ENCODE results near the gene CBLN2.

The CBLN2 gene

GRCh38 chr18:72581976-72582375 is 37.8 kb upstream of the CBLN2 start:
- TF ChIP-seq CTCF (IDR thresholded peaks at IDR 0.05; ENCODE audit: low read length) (no peak), EZH2phosphoT487 (IDR thresholded peaks at IDR 0.05; ENCODE audit: low read length) (no peak), EZH2 (optimal IDR thresholded peaks at IDR 0.05; ENCODE audit: low read depth, low read length) (no peak)
- Histone ChIP-seq H3K9ac (ENCODE audit: low read length) (no peak overlapping the region), H3K4me2 (ENCODE audit: low read depth, low read length) (no peak overlapping the region), H3K4me3 (ENCODE audit: low read length) (no peak overlapping the region), H3K9me3 (replicated peaks; ENCODE audit: insufficient read depth, low read length) (no peaks in the 10 kb centered on the region), H3K79me2 (ENCODE audit: low read length) (no peaks in the 10 kb centered on the region), H3K27me3 (replicated peaks; ENCODE audit: insufficient read depth, low read length) (no peaks in the 10 kb centered on the region), H4K20me1 (ENCODE audit: insufficient read depth, low read length) (no peaks in the 10 kb centered on the region), H3K27ac (ENCODE audit: low read length) (no peak overlapping the region), H3K9me2 (replicated peaks; ENCODE audit: insufficient read depth, low read length) (no peaks in the 10 kb centered on the region), H3K36me3 (replicated peaks; ENCODE audit: insufficient read depth, low read length) (no peaks in the 10 kb centered on the region), H3K4me1 (ENCODE audit: low read length) (no peaks in the 10 kb centered on the region), H2AFZ (ENCODE audit: low read length) (no peak overlapping the region), H3F3A (ENCODE audit: insufficient read depth, low read length) (no peaks in the 10 kb centered on the region)
- no peak for DNase-seq

DNA sequence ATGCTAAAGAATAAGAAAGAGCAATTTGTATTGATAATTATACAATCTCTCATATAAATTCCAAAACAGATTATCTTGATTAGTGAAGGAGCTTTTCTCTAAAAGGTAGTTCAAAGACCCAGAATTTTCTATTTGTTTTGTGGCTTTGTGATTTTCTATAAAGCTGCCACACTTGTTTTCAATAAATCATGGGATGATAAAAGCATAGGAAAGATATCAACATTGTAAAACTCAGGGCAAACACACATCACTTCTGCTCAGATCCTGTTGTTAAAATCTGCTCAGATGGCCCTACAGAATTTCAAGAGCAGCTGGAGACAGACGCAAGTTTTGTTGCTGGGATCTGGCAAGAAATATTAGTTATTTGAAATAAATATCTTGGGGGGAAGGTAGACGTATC is 28.8 kb upstream of the CBLN2 start:
- H3K27me3 ChIP-seq (replicated peaks; ENCODE audit: insufficient read depth, low read length): no peaks in the 10 kb centered on the region
- no peak overlapping the region for H2AFZ ChIP-seq (ENCODE audit: low read length)
- H3K9me3 ChIP-seq (replicated peaks; ENCODE audit: insufficient read depth, low read length): no peaks in the 10 kb centered on the region
- TF ChIP-seq CTCF (IDR thresholded peaks at IDR 0.05; ENCODE audit: low read length) (no peak), EZH2 (optimal IDR thresholded peaks at IDR 0.05; ENCODE audit: low read depth, low read length) (no peak), EZH2phosphoT487 (IDR thresholded peaks at IDR 0.05; ENCODE audit: low read length) (no peak)
- H3K9ac ChIP-seq (ENCODE audit: low read length): no peak overlapping the region
- no peaks in the 10 kb centered on the region for H3K9me2 ChIP-seq (replicated peaks; ENCODE audit: insufficient read depth, low read length)
- H3K4me3 ChIP-seq (ENCODE audit: low read length): no peak overlapping the region
- no peak for DNase-seq
- H3K4me1 ChIP-seq (ENCODE audit: low read length): no peaks in the 10 kb centered on the region
- H3F3A ChIP-seq (ENCODE audit: insufficient read depth, low read length): no peaks in the 10 kb centered on the region
- H3K27ac ChIP-seq (ENCODE audit: low read length): no peak overlapping the region
- H3K36me3 ChIP-seq (replicated peaks; ENCODE audit: insufficient read depth, low read length): no peaks in the 10 kb centered on the region
- no peak overlapping the region for H3K4me2 ChIP-seq (ENCODE audit: low read depth, low read length)
- H4K20me1 ChIP-seq (ENCODE audit: insufficient read depth, low read length): no peaks in the 10 kb centered on the region
- no peaks in the 10 kb centered on the region for H3K79me2 ChIP-seq (ENCODE audit: low read length)

- no peak overlapping the region for H3K9ac ChIP-seq (ENCODE audit: low read length)
- no peaks in the 10 kb centered on the region for H3K9me3 ChIP-seq (replicated peaks; ENCODE audit: insufficient read depth, low read length)
- H3K4me3 ChIP-seq (ENCODE audit: low read length): no peak overlapping the region
- no peaks in the 10 kb centered on the region for H3K36me3 ChIP-seq (replicated peaks; ENCODE audit: insufficient read depth, low read length)
- H3K27ac ChIP-seq (ENCODE audit: low read length): no peak overlapping the region
- no peak for DNase-seq
- no peaks in the 10 kb centered on the region for H4K20me1 ChIP-seq (ENCODE audit: insufficient read depth, low read length)
- no peaks in the 10 kb centered on the region for H3K9me2 ChIP-seq (replicated peaks; ENCODE audit: insufficient read depth, low read length)
- H3F3A ChIP-seq (ENCODE audit: insufficient read depth, low read length): no peaks in the 10 kb centered on the region
- H3K79me2 ChIP-seq (ENCODE audit: low read length): no peaks in the 10 kb centered on the region
- no peaks in the 10 kb centered on the region for H3K4me1 ChIP-seq (ENCODE audit: low read length)
- no peak overlapping the region for H3K4me2 ChIP-seq (ENCODE audit: low read depth, low read length)
- no peaks in the 10 kb centered on the region for H3K27me3 ChIP-seq (replicated peaks; ENCODE audit: insufficient read depth, low read length)
- H2AFZ ChIP-seq (ENCODE audit: low read length): no peak overlapping the region
- TF ChIP-seq CTCF (IDR thresholded peaks at IDR 0.05; ENCODE audit: low read length) (no peak), EZH2phosphoT487 (IDR thresholded peaks at IDR 0.05; ENCODE audit: low read length) (no peak), EZH2 (optimal IDR thresholded peaks at IDR 0.05; ENCODE audit: low read depth, low read length) (no peak)
Measured at GRCh38 chr18:72566290-72566689, 22.1 kb upstream of the CBLN2 start.
